ENCODE measurements around the gene TIPIN. TPM values are rescaled to one million over a fixed set of nuclear protein-coding genes. Genes with fewer than 3 reads are reported as not detected.
"Not testable (repeated sequence)": the region's sequence is repeated elsewhere in the genome, so short reads cannot be mapped to it uniquely, and the experiment has no call there.

The TIPIN gene
- total RNA-seq, 1 donor from 2014 or later = 9.8 TPM

GRCh38 chr15:66312144-66312543 lies 44.3 kb downstream of the TIPIN start:
- Histone ChIP-seq H3K27me3 (ENCODE audit: control insufficient read depth, insufficient read depth, low read length) (no peaks in the 10 kb centered on the region), H3K36me3 (ENCODE audit: control insufficient read depth, insufficient read depth, low read length) (peaks cover 1% of the 10 kb centered on the region), H3K4me3 (ENCODE audit: low read depth, low read length) (no peak overlapping the region)
- TF ChIP-seq CTCF (IDR thresholded peaks at IDR 0.05; ENCODE audit: insufficient read depth, low read length, poor library complexity, severe bottlenecking) = no peak
- DNase-seq (ENCODE audit: low read depth) = no peak

- Histone ChIP-seq H3K36me3 (ENCODE audit: control insufficient read depth, insufficient read depth, low read length) (peaks cover 1% of the 10 kb centered on the region), H3K4me3 (ENCODE audit: low read depth, low read length) (no peak overlapping the region)
- no peak for TF ChIP-seq CTCF (IDR thresholded peaks at IDR 0.05; ENCODE audit: insufficient read depth, low read length, poor library complexity, severe bottlenecking)
These were observed 45.7 kb downstream of the TIPIN start for GRCh38 chr15:66310786-66311185.

GRCh38 chr15:66309828-66310227 lies 46.7 kb downstream of the TIPIN start:
- no peak for TF ChIP-seq CTCF (IDR thresholded peaks at IDR 0.05; ENCODE audit: insufficient read depth, low read length, poor library complexity, severe bottlenecking)
- Histone ChIP-seq H3K36me3 (ENCODE audit: control insufficient read depth, insufficient read depth, low read length) (peaks cover 1% of the 10 kb centered on the region), H3K4me3 (ENCODE audit: low read depth, low read length) (no peak overlapping the region), H3K27me3 (ENCODE audit: control insufficient read depth, insufficient read depth, low read length) (no peaks in the 10 kb centered on the region)
- DNase-seq (ENCODE audit: low read depth) = no peak

More at GRCh38 chr15:66310786-66311185, 45.7 kb downstream of the TIPIN start:
- H3K27me3 ChIP-seq (ENCODE audit: control insufficient read depth, insufficient read depth, low read length) = no peaks in the 10 kb centered on the region
- no peak for DNase-seq (ENCODE audit: low read depth)

GRCh38 chr15:66308531-66308930 lies 48.0 kb downstream of the TIPIN start:
- no peaks in the 10 kb centered on the region for H3K27me3 ChIP-seq (ENCODE audit: control insufficient read depth, insufficient read depth, low read length)
- DNase-seq (ENCODE audit: low read depth) = no peak
- H3K36me3 ChIP-seq (ENCODE audit: control insufficient read depth, insufficient read depth, low read length) = peaks cover 1% of the 10 kb centered on the region
- no peak overlapping the region for H3K4me3 ChIP-seq (ENCODE audit: low read depth, low read length)
- TF ChIP-seq CTCF (IDR thresholded peaks at IDR 0.05; ENCODE audit: insufficient read depth, low read length, poor library complexity, severe bottlenecking) = no peak

GRCh38 chr15:66306381-66306780 lies 50.1 kb downstream of the TIPIN start:
- Histone ChIP-seq H3K36me3 (ENCODE audit: control insufficient read depth, insufficient read depth, low read length) (no peaks in the 10 kb centered on the region), H3K27me3 (ENCODE audit: control insufficient read depth, insufficient read depth, low read length) (no peaks in the 10 kb centered on the region), H3K4me3 (ENCODE audit: low read depth, low read length) (no peak overlapping the region)
- no peak for DNase-seq (ENCODE audit: low read depth)
- no peak for TF ChIP-seq CTCF (IDR thresholded peaks at IDR 0.05; ENCODE audit: insufficient read depth, low read length, poor library complexity, severe bottlenecking)

GRCh38 chr15:66304425-66304824 lies 52.1 kb downstream of the TIPIN start:
- H3K27me3 ChIP-seq (ENCODE audit: control insufficient read depth, insufficient read depth, low read length); H3K4me3 ChIP-seq (ENCODE audit: low read depth, low read length); H3K36me3 ChIP-seq (ENCODE audit: control insufficient read depth, insufficient read depth, low read length); DNase-seq (ENCODE audit: low read depth): not testable (repeated sequence)

Measured in kidney epithelial cell (primary cell).